NCI-H1694 treated with DMSO at 0.1 percent for 48 hours (cell line): ENCODE data around the gene PLAC1.

Experiments
- DNase-seq: peaks from one replicate; lab custom pipeline; 2025; lab: John Stamatoyannopoulos, UW

The PLAC1 gene, protein sequence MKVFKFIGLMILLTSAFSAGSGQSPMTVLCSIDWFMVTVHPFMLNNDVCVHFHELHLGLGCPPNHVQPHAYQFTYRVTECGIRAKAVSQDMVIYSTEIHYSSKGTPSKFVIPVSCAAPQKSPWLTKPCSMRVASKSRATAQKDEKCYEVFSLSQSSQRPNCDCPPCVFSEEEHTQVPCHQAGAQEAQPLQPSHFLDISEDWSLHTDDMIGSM

DNA sequence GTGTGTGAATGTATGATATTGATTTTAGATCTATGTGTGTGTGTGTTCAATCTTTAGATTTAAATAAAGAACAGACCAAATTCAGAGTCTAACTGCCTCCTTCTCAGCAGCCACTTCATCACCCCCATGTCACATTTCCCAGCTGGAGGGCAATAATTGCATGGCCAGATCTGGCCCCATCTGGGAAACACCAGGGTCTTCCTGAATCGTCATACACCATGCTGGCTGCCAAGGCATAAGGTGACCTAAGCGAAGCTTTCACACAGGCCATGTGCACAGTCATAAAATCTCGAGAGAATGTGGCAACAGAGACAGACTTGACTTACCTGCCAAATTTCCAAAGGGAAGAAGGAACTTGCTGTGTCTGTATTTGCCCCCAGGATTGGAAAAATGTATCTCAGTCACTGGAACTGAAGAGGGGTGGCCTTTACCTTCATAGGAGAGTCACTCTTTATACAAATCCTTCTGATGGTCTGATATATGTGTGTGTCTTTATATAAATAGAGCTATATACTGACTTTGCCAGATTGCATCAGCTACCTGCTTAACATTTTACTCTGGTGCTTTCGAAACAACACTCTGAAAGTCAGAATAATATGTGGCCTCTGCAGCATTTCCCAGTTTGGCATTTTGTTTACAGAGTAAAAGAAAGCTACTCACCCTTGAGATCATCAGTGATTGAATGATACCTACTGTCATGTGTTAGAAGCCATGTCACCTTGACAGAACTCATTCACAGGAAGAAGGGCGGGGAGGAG is at the start of gene PLAC1:
Gene PLAC1 (minus strand): TSS at position 470 of the 758 bp plus-strand sequence. CDS start 91,789 bp downstream, outside the sequence.
- no peak for DNase-seq

DNA sequence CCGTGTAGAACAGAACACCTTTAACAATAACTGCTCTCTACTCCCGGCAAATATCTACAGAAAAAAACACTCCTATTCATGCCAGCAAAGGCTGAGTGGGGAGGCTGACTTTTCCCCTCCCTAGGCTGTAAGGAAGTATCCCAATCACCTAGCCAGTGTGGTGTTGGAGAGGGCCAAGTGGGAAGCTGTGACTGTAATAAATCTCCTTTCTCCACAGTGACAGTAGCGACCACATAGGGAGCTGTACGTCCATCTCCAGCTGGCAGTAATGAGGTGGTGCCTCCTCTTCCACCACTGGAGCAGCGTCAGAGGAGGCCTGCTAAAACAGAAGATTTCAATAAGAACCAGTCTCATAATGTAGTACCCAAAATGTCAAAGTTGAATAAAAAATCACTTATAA is 47.9 kb upstream of the PLAC1 start:
- DNase-seq, result no peak

DNA sequence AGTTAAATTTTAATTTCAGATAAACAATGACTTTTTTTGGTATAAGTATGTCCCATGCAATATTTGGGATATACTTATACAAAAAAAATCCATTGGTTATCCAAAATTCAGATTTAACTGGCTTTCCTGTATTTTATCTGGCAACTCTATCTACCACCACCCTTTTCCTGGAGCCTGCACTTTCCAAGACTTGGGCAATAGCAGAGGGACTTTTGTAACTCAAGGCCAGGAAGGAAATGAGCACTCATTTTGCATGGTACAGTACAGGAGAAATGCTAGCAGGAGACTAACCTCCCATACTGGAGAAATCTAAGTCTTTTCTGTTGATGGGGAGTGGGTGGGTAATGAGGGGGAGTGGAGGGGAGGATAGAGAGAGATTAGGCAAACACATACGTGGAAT is 37.7 kb upstream of the PLAC1 start:
- DNase-seq, result no peak

DNA sequence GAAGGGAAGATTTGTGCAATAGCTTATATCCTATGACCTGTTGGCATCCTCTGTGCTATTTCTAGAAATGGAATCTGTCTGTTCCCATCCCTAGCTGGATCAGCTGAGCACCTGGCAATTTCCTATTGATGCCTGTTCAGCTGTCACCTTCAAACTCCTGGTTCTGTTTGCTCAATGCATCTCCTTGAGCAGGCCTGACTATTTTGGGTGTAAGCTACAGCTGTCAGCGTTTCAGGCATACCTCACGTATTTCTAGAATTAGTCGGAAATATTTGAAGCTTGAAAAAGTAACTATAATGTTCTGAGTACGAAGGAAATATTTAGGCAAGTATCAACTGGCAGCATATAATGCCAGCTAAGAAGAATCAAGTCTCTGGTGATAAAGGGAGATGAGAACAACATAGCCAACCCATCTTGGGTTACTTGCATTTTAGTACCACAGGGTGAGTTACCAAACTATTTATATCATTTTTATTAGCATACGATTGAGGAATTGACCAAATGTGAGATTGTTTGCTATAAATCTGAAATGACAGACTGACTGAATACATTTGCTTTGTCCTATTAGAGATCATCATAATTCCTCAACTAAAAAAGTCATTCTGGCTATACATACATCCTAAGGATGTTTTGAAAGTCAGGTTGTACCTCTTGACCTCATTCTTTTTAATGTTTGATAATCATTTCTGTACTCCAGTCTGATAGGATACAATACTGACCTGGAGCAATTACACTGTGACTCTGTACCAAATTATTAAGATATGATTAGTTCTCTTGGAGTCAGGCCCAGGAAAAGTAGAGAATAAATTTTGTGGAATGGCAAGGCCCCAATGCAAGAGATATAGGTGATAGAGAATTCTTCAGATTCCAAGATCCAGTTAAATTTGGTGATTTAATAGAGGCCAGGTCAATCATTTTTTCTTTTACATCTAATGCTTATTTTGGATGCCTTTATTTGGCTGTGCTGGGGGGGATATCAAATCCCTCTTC is 36.4 kb upstream of the PLAC1 start:
- no peak for DNase-seq

DNA sequence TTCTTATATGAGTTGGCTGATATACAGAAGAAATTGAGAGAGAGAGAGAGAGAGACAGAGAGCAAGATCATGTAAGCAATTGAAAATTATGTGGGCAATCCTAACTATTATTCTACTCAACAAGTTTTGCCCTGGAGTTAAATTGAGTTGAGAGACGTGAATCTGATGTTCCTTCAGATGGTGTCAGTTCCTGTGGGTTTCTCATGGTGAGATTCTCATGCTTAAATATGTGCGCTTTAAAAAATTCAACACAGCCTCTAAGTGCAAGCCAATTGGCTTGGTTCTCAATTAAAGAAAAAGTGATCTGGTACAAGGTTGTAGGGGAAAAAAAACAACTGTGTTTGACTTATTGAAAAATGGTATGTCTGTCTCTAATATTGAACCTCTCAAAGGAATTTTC is 35.4 kb upstream of the PLAC1 start:
- DNase-seq, result no peak

DNA sequence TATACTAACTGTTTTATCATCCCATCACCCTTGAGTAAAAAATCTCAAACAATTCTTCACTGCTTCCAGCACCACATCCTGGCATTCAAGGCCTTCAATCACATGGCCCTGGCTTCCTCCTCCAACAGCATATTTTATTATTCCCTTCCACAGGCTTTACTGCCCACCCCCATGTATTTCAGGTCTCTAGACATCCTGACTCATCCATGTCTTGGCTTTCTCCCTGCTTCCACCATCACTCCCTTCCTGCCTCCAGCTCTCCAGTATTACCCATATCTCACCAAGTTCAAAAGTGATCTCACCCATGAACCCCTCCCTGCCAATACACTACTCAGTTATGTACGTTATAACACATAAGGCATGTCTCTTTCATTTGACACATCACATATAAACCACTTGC is 34.7 kb upstream of the PLAC1 start:
- DNase-seq, result no peak

DNA sequence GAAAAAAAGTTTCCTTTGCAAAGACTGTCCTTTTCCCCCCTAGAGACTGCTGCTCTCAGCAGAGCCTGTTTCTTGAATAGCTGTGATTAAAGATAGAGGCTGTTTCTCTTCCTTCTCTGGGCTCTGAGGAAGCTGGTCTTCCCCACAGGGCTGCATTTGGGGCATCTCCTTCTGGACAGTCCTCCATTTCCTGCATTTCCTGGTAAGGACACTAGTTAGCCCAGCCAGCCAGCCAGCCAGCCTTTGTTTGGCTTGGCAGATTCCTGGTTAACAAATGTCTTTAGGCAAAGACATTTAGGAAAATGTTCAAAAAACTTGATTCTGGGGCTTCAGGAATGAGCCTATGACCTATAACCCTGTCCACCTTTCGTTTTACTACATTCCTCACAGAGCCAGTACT is 34.0 kb upstream of the PLAC1 start:
- no peak for DNase-seq

DNA sequence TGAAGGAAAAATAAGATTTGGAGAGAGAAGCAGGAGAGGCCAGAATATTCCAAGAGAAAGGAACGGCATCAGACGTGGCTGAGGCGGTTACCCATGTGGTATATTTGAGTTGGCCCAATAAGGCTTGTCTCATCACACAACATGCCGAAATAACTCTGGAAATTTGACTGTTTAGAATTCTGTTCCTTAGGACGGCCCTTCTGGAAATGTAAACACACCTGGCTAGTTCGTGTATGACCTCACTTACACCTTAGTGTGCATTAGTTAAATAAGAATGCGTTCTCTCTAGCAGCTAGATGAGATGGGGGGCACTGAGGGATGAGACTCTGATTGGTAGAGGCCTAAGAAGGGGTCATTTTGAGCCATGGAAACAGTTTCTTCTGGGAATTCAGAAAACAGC is 33.2 kb upstream of the PLAC1 start:
- no peak for DNase-seq

DNA sequence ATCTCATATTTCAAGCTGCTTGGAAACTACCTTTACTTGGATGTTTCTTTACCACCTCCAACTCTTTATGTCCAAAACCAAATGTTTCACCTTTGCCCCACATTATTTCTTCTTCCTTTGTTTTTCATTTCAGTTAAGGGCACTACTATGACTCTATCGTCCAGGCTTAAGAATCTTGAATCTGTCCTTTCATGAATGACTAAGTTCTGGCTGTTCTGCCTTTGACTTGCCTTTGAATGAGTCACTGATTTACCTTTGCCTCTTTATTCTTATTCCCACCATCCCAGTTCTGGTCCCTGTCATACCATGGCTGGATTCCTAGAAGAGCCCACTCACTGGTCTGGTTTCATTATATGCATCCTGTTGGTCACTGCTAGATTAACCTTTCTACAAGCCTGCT is 30.6 kb upstream of the PLAC1 start:
- no peak for DNase-seq

DNA sequence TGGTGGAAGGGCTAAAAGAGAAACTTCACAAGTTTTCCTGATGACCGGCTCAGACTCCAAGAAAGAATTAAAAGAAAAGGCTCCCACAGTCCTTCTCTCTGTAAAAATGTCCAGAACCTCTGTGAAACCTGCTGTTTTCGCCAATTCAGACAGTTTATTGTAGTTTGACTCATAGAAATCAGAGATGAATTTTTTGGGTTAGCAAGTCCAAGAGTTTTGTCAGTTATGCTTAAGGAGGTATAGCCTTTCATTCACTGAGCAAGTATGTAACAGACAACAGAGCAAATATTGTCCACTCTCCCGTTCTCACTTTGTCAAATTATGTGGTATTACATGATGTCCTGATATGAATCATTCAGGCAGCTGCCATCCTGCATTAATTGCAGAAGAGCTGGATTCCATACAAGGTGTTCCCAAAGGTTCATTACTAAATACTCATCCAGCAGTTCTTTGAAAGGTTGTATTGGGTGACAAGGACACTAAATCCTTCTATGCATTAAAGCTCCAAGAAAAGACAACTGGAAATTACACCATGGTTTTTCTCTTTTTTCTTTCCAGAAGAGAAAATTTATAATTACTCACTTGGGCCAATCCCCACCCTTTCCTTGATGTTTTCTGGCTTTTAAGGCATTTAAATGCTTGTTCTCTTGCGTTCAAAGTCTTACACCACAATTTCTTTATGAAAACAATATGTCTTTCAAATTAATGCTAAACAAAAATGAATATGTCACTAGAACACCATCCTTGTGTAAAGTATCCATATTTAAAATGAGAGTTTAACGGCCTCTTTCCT is 30.0 kb upstream of the PLAC1 start:
- DNase-seq, result no peak

DNA sequence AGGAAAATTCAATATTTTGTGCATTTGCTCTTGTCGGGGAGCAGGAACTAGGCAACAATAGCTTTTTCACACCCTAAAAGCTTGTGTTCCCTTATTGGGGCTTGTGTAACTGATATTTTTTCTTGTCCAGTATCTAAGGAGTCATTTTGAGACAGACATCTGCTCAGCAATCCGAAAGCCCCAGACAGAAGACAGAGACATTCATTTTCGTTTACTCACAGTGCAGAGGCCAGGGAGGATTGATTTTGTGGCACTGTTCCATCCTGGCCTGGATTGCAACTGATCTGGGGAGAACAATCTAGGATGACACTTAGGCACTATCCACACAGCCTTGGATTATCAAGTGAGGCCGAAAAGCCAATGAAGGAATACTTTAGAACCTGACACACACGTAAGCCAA is 27.4 kb upstream of the PLAC1 start:
- no peak for DNase-seq

DNA sequence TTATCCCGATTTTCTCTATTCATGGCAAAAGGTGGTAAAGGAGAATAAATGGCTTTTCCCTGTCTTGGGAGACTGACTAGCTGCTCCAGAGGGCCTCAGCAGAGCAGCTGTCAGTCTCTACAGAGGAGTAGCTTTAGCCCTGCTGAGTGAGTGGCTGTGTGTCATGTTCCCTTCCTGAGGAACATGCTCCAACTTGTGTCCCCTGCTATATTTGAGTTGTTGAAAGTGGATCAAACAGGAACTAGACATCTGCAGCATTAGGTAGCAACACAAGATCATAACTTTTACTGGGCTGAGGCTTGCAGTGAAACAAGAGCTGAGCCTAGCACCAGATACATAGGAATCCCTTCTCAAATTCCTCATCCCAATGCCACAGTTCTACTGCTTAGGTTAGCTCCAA is 26.7 kb upstream of the PLAC1 start:
- DNase-seq, result peak; percentile 46

DNA sequence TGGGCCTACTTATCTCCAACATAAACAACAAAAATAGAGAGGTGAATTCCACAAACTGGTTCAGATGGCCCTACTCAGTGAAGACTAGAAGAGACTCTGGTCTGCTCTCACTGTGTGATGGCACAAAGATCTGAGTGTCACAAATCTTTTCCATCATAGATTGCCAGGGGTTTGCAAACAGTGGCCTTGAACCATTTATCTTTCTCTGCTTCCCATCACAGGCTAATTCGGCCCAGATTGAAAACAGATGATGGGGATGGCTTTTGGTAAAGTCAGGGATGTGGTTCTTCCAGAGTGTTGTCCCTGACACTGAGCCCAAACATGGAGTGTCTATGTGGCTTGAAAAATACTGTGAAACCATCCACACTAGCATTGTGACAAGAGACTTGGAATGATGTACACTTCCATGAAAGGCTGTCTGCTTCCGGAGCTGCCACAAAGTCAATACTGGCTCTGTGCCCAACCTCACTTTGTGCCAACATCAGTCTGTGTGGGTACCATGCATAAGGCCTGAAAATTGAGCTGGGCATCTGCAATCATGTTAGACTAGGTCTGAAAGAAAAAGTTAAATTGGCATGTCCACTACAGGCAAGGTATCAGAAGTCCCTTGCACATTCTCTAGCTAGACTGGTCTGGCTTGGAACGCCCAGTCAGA is 25.2 kb upstream of the PLAC1 start:
- peak; percentile 72 for DNase-seq

DNA sequence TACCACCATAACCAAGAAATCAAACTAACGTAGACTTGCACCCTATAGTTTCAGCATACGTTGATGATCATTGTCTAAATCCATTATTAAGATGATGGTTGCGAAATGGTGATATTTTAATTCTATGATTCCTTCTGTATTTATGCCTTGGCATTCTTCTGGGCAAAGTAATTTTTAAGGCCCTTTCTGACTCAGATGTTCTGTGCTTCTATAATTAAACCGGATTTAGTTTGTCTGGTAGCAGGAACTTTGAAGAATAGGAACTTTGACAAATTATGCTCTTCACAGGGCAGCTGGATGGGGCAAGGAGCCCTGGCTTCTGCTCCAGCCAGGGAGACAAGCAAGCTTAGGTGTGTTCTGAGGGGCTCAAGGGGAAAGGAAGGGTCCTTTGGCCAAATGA is 23.8 kb upstream of the PLAC1 start:
- DNase-seq, result no peak

DNA sequence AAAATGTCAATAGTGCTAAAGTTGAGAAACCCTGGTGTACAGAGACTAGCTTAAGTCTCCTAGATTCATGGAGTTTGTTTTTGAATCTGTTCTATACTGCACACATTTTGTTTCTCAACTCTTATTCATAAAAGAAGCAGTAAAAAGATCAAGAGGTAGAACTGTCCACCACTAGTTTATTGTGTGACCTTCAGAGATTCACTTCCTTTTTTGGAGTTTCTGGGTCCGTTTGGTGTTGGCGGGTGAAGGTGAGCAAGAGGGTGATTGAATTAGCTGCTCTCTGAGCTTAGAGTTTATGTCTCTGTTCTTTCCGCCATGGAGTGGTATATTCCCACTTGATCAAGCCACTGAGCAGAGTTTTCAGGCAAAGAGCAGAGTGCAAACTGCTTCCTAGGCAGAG is 21.4 kb upstream of the PLAC1 start:
- no peak for DNase-seq

DNA sequence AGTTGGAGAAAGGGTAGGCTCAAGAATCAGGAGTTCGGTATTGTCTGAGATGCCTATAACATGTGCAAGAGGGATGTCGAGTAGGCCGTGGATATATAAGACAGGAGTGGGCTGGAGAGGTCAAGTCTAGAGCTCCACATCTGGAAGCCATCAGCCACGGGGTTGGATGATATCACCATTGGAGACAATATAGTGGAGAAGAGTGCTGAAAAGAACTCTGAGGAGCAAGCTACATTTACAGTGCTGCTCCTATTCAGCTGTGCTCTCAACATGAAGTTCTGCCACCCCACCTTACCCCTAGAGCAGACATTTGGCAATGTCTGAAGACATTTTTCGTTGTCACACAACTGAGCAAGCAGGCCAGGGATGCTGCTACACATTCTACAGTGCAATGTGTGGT is 20.9 kb upstream of the PLAC1 start:
- no peak for DNase-seq

DNA sequence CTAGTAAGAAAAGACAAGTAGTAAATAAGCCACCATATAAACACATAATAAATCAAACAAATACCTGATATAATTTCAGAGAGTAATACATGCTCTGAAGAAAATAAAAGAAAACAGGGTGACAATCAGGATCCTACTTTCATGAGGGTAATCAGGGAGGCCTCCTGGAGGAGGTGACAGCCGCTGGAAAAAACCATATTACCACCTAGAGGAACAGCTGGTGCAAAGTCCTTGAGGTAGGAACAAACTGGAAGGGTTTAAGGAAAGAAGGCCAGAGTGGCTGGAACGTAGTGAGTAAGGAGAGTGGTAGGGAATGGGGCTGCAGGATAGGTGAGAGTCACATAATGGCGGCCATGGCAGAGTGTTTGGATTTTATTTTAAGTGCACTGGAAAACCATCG is 19.1 kb upstream of the PLAC1 start:
- DNase-seq, result no peak

DNA sequence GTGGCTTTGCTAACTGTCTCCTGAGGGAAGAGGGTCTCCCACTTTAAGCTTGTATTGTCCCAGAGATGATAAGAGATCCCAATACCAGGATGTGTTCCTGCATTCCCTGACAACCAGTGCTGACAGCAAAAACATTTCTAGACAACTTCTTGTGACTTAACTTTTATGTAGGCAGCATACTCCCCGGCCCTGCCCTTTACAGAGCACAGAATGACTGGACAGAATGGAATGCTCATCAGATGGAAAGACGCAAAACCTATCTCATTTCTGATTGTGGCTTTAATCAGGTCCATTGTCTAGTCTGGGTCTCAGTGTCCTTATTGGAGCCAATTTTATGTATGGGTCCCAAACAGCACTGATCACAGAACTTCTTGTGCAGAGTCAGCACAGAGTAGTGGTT is 18.2 kb upstream of the PLAC1 start:
- no peak for DNase-seq

DNA sequence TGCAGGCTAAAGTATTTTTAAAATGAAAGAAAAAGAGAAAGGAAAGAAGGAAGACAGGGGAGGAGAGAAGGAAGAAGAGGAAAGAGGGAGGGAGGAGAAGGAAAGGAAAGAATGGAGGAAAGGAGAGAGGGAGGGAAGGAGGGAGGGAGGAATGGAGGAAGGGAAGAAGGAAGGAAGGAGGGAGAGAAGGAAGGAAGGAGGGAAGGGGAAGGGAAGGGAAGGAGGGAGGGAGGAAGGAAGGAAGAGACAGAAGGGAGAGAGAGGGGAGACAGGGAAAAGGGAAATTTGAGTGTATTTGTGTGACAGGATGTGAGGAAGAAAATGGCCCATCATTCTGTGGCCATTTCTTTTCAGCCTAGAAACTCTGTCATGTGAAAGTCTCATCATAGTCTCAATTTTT is 14.9 kb upstream of the PLAC1 start:
- DNase-seq, result no peak

DNA sequence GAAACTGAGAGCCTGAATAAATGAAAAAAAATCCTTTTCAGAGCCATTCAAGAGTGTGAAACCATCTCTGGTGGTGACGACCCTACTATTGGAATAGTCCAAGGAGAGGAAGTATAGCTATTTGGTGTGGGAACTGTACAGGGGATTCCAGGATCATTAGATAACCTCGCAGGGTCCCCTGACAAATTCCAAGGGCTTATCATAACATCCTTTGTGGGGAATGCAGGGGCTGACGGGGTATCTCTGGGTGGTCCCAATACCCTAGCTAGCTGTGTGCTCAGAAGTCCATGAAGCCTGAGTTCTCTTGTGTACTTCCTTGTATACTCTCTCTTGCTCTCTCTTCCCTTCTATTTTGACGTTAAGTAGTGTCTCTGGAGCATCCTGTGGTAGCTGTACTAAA is 13.8 kb upstream of the PLAC1 start:
- no peak for DNase-seq

DNA sequence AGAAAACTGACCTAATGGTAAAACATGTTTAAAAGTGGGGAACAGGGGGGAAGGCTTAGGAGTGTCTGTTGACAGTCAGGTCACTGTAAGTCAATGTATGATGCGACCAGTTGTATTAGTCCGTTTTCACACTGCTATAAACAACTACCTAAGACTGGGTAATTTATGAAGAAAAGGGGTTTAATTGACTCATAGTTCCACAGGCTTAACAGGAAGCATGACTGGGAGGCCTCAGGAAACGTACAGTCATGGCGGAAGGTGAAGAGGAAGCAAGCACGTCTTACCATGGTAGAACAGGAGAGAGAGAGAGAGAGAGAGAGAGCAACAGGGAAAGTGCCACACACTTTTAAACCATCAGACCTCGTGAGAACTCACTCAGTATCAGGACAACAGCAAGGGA is 13.0 kb upstream of the PLAC1 start:
- DNase-seq, result no peak
